HCT116 (cell line): ENCODE results near the gene DAGLB. TPM values are rescaled to one million over a fixed set of nuclear protein-coding genes. Genes with fewer than 3 reads are reported as not detected.

ENCODE experiments used
- ATAC-seq: fragments of 200-7000 bp; cut with Tn5 transposase; 2 replicates; pipeline ENCODE4 v1.9.1; 2020; ENCODE audit warnings: mild to moderate bottlenecking, moderate library complexity
- BruUV-seq: library from RNA; stranded (reverse); fragments of 400-500 nt; replicated peaks from 2 replicates; lab custom pipeline; 2021; lab: Mats Ljungman, UMichigan
- CTCF ChIA-PET: fragments of 300-600 bp; sonication (Branson Sonifier 250); formaldehyde crosslinking; loops from one replicate; lab custom pipeline; 2021; ENCODE audit warnings: antibody characterized with exemption; lab: Charles Lee
- POLR2A ChIA-PET: fragments of 300-600, 350-600 bp; sonication (Branson Sonifier 250); formaldehyde crosslinking; loops from one replicate; lab custom pipeline; 2021; ENCODE audit warnings: antibody characterized with exemption; lab: Charles Lee
- RAD21 ChIA-PET, 2 experiments: fragments of 300-600 bp; sonication (Branson Sonifier 250); formaldehyde crosslinking; loops; one replicate each; lab custom pipeline; 2023; ENCODE audit warnings: low total read pairs in 2 of 2; ENCODE audit not compliant: uncharacterized antibody in 2 of 2, unreplicated experiment in 2 of 2, low non-redundant PET in 1 of 2; lab: Charles Lee
- DNase-seq: peaks from one replicate; pipeline ENCODE4 v3.0.0-alpha.2; 2010; ENCODE audit warnings: low read depth, low spot score
- H2AFZ ChIP-seq: fragments of 200-600 bp; shearing (Covaris generic), sonication (generic); 2 replicates; pipeline ENCODE4 v1.6.1; 2017; ENCODE audit warnings: low read depth, mixed run types, mixed read lengths, antibody characterized with exemption, low read length; ENCODE audit not compliant: poor library complexity, severe bottlenecking
- H3K27ac ChIP-seq: 2 replicates; pipeline ENCODE4 v1.5.1; 2012; ENCODE audit warnings: low read depth, low read length
- H3K27me3 ChIP-seq: fragments of 200-600 bp; sonication (generic); 2 replicates; pipeline ENCODE4 v1.6.1; 2016; ENCODE audit warnings: mixed run types, low read length, mixed read lengths; ENCODE audit not compliant: insufficient read depth
- H3K36me3 ChIP-seq, 2 experiments: fragments of 200-500 bp in 1 of 2; fragments of 200-600 bp in 1 of 2; sonication (Bioruptor generic) in 1 of 2; sonication (generic) in 1 of 2; 2 replicates each; pipeline versions ENCODE4 v1.5.1 to v1.6.1; 2014 to 2016; ENCODE audit warnings: low read length in 2 of 2, inconsistent platforms in 1 of 2, mixed read lengths in 1 of 2, mixed run types in 1 of 2; ENCODE audit not compliant: insufficient read depth in 2 of 2, control insufficient read depth in 1 of 2
- H3K4me1 ChIP-seq, 2 experiments: fragments of 200-600 bp in 1 of 2; sonication (generic) in 1 of 2; 2 replicates each; pipeline versions ENCODE4 v1.5.1 to v1.6.1; 2012 to 2017; ENCODE audit warnings: low read length in 2 of 2, inconsistent platforms in 1 of 2, mild to moderate bottlenecking in 1 of 2, mixed read lengths in 1 of 2, mixed run types in 1 of 2, moderate library complexity in 1 of 2; ENCODE audit not compliant: insufficient read depth in 2 of 2, control insufficient read depth in 1 of 2
- H3K4me2 ChIP-seq: fragments of 200-600 bp; sonication (generic); 2 replicates; pipeline ENCODE4 v1.6.1; 2017; ENCODE audit warnings: mixed run types, low read length, mixed read lengths
- H3K4me3 ChIP-seq, 2 experiments: fragments of 200-600 bp in 1 of 2; sonication (generic) in 1 of 2; replicated peaks in 1 of 2; 2 replicates each; pipeline ENCODE4 v1.5.1; 2011 to 2016; ENCODE audit warnings: low read length in 2 of 2, control low read depth in 1 of 2, low read depth in 1 of 2, mild to moderate bottlenecking in 1 of 2, mixed read lengths in 1 of 2, mixed run types in 1 of 2
- H3K79me2 ChIP-seq: fragments of 200-600 bp; sonication (generic); 2 replicates; pipeline ENCODE4 v1.6.1; 2017; ENCODE audit warnings: mild to moderate bottlenecking, mixed run types, low read length, moderate library complexity, mixed read lengths; ENCODE audit not compliant: insufficient read depth
- H3K9ac ChIP-seq: fragments of 200-600 bp; sonication (generic); 2 replicates; pipeline ENCODE4 v1.6.1; 2016; ENCODE audit warnings: low read length, mixed read lengths
- H3K9me2 ChIP-seq: fragments of 200-600 bp; sonication (generic), shearing (Covaris generic); 2 replicates; pipeline ENCODE4 v1.6.1; 2017; ENCODE audit warnings: mixed run types, mild to moderate bottlenecking, moderate library complexity; ENCODE audit not compliant: insufficient read depth
- H3K9me3 ChIP-seq, 2 experiments: fragments of 200-500 bp in 1 of 2; fragments of 200-600 bp in 1 of 2; sonication (Bioruptor generic) in 1 of 2; sonication (generic) in 1 of 2; 2 replicates each; pipeline ENCODE4 v1.6.1; 2014 to 2017; ENCODE audit warnings: low read length in 2 of 2, mixed read lengths in 2 of 2, inconsistent platforms in 1 of 2, low read depth in 1 of 2, mild to moderate bottlenecking in 1 of 2, mixed run types in 1 of 2, moderate library complexity in 1 of 2; ENCODE audit not compliant: control insufficient read depth in 1 of 2, insufficient read depth in 1 of 2
- H4K20me1 ChIP-seq: fragments of 200-600 bp; sonication (generic), shearing (Covaris generic); 2 replicates; pipeline ENCODE4 v1.6.1; 2017; ENCODE audit warnings: mixed run types, mild to moderate bottlenecking, moderate library complexity; ENCODE audit not compliant: insufficient read depth
- ATF3 ChIP-seq: IDR thresholded peaks from 2 replicates; pipeline ENCODE4 v1.6.1; 2012
- CBX3 ChIP-seq: IDR thresholded peaks from 2 replicates; pipeline ENCODE4 v1.6.1; 2012; ENCODE audit warnings: low read depth
- CEBPB ChIP-seq: IDR thresholded peaks from 2 replicates; pipeline ENCODE4 v1.6.1; 2012; ENCODE audit warnings: low read depth
- CTCF ChIP-seq, 3 experiments: fragments of 200-600 bp in 1 of 3; sonication (generic) in 1 of 3; IDR thresholded peaks in 2 of 3; conservative IDR thresholded peaks in 1 of 3; 2 replicates each; pipeline ENCODE4 v1.5.1; 2012 to 2017; ENCODE audit warnings: low read depth in 2 of 3, low read length in 2 of 3, antibody characterized with exemption in 1 of 3, borderline replicate concordance in 1 of 3, control low read depth in 1 of 3, mild to moderate bottlenecking in 1 of 3, mixed read lengths in 1 of 3, mixed run types in 1 of 3, moderate library complexity in 1 of 3; ENCODE audit not compliant: insufficient read depth in 1 of 3
- ELF1 ChIP-seq: IDR thresholded peaks from 2 replicates; pipeline ENCODE4 v1.6.1; 2012; ENCODE audit warnings: low read depth, borderline replicate concordance
- EZH2phosphoT487 ChIP-seq: fragments of 200-600 bp; IDR thresholded peaks from 2 replicates; pipeline ENCODE4 v1.6.1; 2018; ENCODE audit warnings: antibody characterized with exemption, borderline replicate concordance
- FOSL1 ChIP-seq: IDR thresholded peaks from 2 replicates; pipeline ENCODE4 v1.6.1; 2012; ENCODE audit warnings: low read depth
- JUND ChIP-seq: IDR thresholded peaks from 2 replicates; pipeline ENCODE4 v1.6.1; 2012
- POLR2A ChIP-seq: IDR thresholded peaks from 2 replicates; pipeline ENCODE4 v1.7.0; 2011; ENCODE audit warnings: borderline replicate concordance; ENCODE audit not compliant: insufficient read depth, insufficient read length; ENCODE audit errors: extremely low read depth
- POLR2AphosphoS5 ChIP-seq: IDR thresholded peaks from 2 replicates; pipeline ENCODE4 v1.6.1; 2011; ENCODE audit warnings: mild to moderate bottlenecking, low read depth, low read length, moderate library complexity
- RAD21 ChIP-seq: IDR thresholded peaks from 2 replicates; pipeline ENCODE4 v1.6.1; 2012; ENCODE audit warnings: low read depth, mild to moderate bottlenecking
- SRF ChIP-seq: IDR thresholded peaks from 2 replicates; pipeline ENCODE4 v1.6.1; 2012; ENCODE audit warnings: low read depth
- TCF7L2 ChIP-seq: IDR thresholded peaks from 2 replicates; pipeline ENCODE4 v1.7.0; 2011; ENCODE audit warnings: borderline replicate concordance, inconsistent platforms; ENCODE audit not compliant: insufficient read depth, insufficient read length; ENCODE audit errors: extremely low read depth
- YY1 ChIP-seq: IDR thresholded peaks from 2 replicates; pipeline ENCODE4 v1.6.1; 2011; ENCODE audit warnings: low read length, low read depth, moderate library complexity, mild to moderate bottlenecking; ENCODE audit not compliant: insufficient replicate concordance; ENCODE audit errors: extremely low read depth
- ZNF274 ChIP-seq: fragments of 200-500 bp; sonication (Bioruptor generic); IDR thresholded peaks from 2 replicates; pipeline ENCODE4 v1.6.1; 2014; ENCODE audit warnings: mild to moderate bottlenecking, low read depth, low read length, inconsistent platforms
- intact Hi-C: fragments of 100-400 bp; cut with micrococcal nuclease; formaldehyde crosslinking; loops from 2 replicates; pipeline ENCODE4 v1.10.0; 2022
- total RNA-seq: library from RNA; stranded (reverse); gene quantifications from one replicate; pipeline ENCODE4 v1.2.1, GENCODE V29; 2021; ENCODE audit not compliant: unreplicated experiment
- TF ChIP-seq, protein P1 (sequence below): IDR thresholded peaks from 2 replicates; pipeline ENCODE4 v1.6.1; 2012; ENCODE audit warnings: low read depth
- TF ChIP-seq, protein P2 (sequence below): IDR thresholded peaks from 2 replicates; pipeline ENCODE4 v1.6.1; 2012

DAGLB gene
- total RNA-seq, 1 experiment from 2014 or later, result 30.2 TPM

DNA sequence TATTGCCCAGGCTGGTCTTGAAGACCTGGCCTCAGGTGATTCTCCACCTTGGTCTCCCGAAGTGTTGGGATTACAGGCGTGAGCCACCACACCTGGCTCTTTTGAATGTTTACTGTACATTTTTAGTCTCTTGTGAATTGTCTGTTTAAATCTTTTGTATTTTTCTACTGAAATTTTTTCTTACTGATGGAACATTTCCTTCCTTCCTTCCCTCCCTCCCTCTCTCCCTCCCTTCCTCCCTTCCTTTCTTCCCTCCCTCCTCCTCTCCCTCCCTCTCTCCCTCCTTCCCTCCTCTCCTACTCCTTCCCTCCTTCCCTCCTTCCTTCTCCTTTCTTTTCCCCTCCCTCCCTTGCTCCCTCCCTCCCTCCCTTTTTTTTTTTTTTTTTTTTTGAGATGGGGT, 58.0 kb downstream of the DAGLB start:
- no peak overlapping the region for H3K4me2 ChIP-seq
- no peak for DNase-seq
- RAD21 ChIA-PET, result no interaction called here
- ATAC-seq, result no peak
- no peaks in the 10 kb centered on the region for H3K9me2 ChIP-seq
- H3K9me3 ChIP-seq, result no peaks in the 10 kb centered on the region
- no peak overlapping the region for H3K27ac ChIP-seq
- H3K4me3 ChIP-seq, result no peak overlapping the region
- H3K79me2 ChIP-seq, result peaks cover 100% of the 10 kb centered on the region
- peaks cover 22 to 39% of the 10 kb centered on the region in 2 experiments; a peak in 3 of 4 replicates for H3K36me3 ChIP-seq
- CTCF ChIA-PET, result no interaction called here
- no peak overlapping the region for H3K9ac ChIP-seq
- BruUV-seq, result no TSS peak
- TF ChIP-seq SRF (no peak), POLR2A (no peak), CEBPB (no peak), RAD21 (no peak), EZH2phosphoT487 (no peak), FOSL1 (no peak), ZNF274 (no peak), ATF3 (no peak), ELF1 (no peak), CBX3 (no peak), POLR2AphosphoS5 (no peak), YY1 (no peak), JUND (no peak), TCF7L2 (no peak), CTCF (IDR thresholded peaks at IDR 0.05 in 2 of 3, conservative IDR thresholded peaks at IDR 0.05 in 1 of 3; ENCODE audit: borderline replicate concordance in 1 of 3, insufficient read depth in 1 of 3, low read depth in 2 of 3, low read length in 2 of 3) (no peak)
- TF ChIP-seq, protein P1, sequence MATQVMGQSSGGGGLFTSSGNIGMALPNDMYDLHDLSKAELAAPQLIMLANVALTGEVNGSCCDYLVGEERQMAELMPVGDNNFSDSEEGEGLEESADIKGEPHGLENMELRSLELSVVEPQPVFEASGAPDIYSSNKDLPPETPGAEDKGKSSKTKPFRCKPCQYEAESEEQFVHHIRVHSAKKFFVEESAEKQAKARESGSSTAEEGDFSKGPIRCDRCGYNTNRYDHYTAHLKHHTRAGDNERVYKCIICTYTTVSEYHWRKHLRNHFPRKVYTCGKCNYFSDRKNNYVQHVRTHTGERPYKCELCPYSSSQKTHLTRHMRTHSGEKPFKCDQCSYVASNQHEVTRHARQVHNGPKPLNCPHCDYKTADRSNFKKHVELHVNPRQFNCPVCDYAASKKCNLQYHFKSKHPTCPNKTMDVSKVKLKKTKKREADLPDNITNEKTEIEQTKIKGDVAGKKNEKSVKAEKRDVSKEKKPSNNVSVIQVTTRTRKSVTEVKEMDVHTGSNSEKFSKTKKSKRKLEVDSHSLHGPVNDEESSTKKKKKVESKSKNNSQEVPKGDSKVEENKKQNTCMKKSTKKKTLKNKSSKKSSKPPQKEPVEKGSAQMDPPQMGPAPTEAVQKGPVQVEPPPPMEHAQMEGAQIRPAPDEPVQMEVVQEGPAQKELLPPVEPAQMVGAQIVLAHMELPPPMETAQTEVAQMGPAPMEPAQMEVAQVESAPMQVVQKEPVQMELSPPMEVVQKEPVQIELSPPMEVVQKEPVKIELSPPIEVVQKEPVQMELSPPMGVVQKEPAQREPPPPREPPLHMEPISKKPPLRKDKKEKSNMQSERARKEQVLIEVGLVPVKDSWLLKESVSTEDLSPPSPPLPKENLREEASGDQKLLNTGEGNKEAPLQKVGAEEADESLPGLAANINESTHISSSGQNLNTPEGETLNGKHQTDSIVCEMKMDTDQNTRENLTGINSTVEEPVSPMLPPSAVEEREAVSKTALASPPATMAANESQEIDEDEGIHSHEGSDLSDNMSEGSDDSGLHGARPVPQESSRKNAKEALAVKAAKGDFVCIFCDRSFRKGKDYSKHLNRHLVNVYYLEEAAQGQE, result no peak
- TF ChIP-seq, protein P2, sequence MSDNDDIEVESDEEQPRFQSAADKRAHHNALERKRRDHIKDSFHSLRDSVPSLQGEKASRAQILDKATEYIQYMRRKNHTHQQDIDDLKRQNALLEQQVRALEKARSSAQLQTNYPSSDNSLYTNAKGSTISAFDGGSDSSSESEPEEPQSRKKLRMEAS, result no peak
- H3K4me1 ChIP-seq, result peaks cover 37 to 58% of the 10 kb centered on the region in 2 experiments
- no peak overlapping the region for H2AFZ ChIP-seq
- H3K27me3 ChIP-seq, result no peaks in the 10 kb centered on the region
- peaks cover 22% of the 10 kb centered on the region for H4K20me1 ChIP-seq
- intact Hi-C loops, result no loop called here
- POLR2A ChIA-PET, result interaction anchor here (0.6 kb wide), 1 partner anchor 299 kb away, joined by 3 read pairs; no protein-coding TSS in a partner anchor
